ENCODE data around the gene MMP8.
"Not testable (repeated sequence)": the region's sequence is repeated elsewhere in the genome, so short reads cannot be mapped to it uniquely, and the experiment has no call there.

MMP8 gene, protein sequence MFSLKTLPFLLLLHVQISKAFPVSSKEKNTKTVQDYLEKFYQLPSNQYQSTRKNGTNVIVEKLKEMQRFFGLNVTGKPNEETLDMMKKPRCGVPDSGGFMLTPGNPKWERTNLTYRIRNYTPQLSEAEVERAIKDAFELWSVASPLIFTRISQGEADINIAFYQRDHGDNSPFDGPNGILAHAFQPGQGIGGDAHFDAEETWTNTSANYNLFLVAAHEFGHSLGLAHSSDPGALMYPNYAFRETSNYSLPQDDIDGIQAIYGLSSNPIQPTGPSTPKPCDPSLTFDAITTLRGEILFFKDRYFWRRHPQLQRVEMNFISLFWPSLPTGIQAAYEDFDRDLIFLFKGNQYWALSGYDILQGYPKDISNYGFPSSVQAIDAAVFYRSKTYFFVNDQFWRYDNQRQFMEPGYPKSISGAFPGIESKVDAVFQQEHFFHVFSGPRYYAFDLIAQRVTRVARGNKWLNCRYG

DNA sequence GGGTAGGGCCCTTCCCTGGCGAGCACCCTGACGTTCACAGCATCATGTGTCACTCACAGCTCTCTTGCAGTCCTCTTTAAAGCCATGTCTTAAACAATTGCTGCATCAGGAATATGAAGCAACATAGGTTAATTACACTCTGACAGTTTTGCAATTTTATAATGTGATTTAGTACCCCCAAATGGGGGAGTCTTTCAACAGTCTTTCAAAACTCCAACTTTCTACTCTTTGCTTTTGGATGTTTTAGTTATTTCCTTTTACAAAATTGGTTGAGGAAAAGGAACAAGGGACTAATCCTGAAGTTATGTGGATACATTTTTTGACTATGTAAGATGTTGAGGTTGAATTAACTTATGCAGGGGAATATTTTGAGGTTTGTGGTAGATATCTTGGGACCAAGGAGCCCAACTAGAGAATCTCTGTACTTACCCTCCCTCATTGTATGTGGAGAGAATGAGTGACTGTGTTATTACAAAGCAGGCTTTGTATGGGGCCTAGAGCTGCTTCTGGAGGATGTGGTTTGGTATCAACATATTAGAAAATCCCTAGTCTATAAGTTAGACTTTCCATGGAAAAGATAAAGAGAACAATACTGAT is at the start of gene MMP8:
Gene MMP8, minus strand, starts transcription at position 51 of the 597 bp plus-strand sequence. CDS start 99 bp downstream, outside the sequence.
- DNase-seq (ENCODE audit: low read depth), result no peak

DNA sequence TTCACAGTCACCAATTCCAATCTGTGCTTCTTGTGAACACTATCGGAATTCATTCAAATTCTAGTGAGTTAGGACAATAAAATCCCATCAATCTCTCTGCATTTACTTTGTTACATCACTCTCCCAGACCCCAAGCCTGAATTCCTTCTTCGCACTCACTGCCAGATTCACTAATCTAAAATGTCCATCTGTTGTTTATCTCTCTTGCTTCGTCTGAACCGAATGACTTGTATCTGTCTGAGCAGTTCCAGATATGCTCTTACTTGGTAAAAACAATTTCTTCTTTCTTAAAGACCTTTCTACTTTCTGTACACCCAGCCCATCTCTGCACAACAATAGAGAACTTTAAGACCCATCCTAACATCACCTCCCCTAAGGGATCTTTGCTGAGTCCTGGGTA is 48.6 kb upstream of the MMP8 start:
- no peak for DNase-seq (ENCODE audit: low read depth)

- DNase-seq (ENCODE audit: low read depth), result no peak
Measured at GRCh38 chr11:102771351-102771750, 46.6 kb upstream of the MMP8 start.

DNA sequence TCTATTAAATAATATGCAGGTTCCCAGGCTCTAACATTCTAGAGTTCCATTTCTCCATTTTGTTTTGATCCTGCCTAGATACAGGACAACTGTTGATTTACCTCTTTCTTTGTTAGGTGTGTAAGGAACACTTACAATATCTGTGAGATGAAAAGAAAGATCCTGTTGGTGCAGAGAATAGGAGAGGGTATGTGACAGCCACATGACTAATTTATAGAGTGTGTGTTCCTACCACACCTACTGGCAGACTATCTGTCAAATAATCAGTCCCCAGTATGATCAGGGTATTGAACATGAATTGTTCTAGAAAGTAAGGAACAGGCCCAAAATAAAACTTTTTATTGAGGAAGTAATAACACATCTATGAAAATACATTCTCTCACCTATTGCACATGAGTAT is 45.4 kb upstream of the MMP8 start:
- no peak for DNase-seq (ENCODE audit: low read depth)

- no peak for DNase-seq (ENCODE audit: low read depth)
Measured at GRCh38 chr11:102767800-102768199, 43.0 kb upstream of the MMP8 start.

GRCh38 chr11:102763440-102763839 is 38.7 kb upstream of the MMP8 start:
- no peak for DNase-seq (ENCODE audit: low read depth)

- DNase-seq (ENCODE audit: low read depth), result no peak
Measured at GRCh38 chr11:102762361-102762767, 37.6 kb upstream of the MMP8 start.

DNA sequence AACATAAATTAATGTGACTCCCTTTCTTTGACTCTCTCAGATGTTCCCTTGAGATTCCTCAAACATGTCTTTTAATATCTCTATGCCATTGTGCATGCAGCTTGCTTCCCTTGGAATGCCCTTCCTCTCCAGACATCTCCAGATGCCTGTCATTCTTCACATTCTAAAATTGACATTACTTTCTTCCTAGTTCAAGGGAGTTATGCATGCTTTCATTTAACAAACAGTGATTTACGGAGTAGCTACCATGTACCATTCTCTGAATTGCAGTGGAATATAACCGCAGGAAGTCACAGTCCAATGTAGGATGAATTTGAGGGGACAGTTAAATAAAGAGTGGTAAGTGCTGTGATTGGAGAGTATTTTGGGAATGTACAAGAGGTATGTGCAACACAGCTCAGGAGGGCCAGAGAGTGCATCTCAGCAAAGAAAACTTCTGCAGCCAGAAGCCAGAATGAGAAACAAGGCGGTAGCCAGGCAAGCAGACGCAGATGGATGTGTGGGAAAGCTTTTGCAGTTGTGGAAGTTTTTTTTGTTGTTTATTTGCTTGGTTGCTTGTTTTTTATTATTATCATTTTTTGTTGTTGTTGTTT is 37.0 kb upstream of the MMP8 start:
- DNase-seq (ENCODE audit: low read depth), result no peak

DNA sequence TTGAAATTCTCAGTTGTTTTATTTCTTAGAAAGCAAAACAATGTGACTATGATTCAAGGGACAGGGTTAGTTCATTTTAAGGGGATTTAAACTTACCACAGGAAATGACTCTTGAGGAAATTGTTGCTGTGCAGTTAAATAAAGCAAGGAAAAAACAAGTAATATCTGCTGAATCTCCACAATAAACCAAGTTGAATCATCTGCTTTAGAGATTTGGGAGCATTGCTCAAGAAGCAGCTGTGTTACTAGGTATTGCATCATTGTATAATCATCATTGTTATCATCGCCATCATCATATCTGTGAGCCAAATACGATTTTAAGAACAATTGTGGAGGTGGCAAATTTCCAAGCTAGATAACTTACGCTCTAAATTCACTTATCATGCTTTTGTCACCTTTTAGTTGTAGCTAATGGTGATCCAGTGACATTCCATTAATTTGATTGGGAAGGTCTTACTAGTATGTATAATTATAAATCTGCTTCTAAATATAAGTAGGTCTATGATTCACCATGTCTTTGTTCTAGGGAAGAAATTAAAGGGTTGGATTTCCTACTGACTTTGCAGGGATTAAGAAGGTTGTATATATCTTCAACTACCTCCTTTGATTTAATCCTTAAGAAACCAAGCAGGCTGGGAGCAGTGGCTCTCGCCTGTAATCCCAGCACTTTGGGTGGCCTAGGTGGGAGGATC is 35.7 kb upstream of the MMP8 start:
- no peak for DNase-seq (ENCODE audit: low read depth)

DNA sequence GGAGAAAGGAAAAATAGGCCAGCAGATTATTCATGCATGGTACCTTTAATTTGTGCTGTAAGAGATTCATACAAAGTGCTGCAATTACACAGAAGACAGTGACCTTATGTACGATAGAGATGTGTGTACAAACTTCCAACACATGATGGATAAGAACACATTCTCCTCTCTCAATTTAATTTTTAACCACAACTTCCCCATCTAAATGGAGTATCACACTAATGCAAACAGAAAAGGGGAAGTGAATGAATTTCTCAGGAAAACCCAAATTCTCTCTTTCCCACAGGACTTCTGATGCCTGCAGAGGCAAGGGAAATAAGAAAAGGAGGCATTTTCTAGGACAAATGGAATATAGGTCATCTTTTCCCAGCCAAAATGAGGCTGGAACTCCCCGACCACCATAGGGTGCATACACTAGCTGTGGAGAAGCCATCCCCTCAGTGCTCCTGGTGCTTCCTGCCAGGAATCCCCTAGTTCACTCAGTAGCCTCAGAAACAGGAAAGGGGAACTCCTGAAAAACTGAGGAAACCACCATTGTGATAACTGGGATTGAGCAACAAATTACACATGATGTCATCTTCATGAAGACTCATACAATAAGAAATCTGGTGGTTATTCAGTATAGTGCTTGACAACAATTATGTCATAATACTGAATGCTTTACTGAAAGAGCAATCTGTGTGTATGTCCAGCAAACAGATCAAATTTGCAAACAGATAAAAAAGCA is 33.2 kb upstream of the MMP8 start:
- no peak for DNase-seq (ENCODE audit: low read depth)

GRCh38 chr11:102753267-102753666 is 28.5 kb upstream of the MMP8 start:
- DNase-seq (ENCODE audit: low read depth), result no peak

- no peak for DNase-seq (ENCODE audit: low read depth)
Measured at GRCh38 chr11:102751673-102752072, 26.9 kb upstream of the MMP8 start.

GRCh38 chr11:102749101-102749722 is 24.5 kb upstream of the MMP8 start:
- no peak for DNase-seq (ENCODE audit: low read depth)

DNA sequence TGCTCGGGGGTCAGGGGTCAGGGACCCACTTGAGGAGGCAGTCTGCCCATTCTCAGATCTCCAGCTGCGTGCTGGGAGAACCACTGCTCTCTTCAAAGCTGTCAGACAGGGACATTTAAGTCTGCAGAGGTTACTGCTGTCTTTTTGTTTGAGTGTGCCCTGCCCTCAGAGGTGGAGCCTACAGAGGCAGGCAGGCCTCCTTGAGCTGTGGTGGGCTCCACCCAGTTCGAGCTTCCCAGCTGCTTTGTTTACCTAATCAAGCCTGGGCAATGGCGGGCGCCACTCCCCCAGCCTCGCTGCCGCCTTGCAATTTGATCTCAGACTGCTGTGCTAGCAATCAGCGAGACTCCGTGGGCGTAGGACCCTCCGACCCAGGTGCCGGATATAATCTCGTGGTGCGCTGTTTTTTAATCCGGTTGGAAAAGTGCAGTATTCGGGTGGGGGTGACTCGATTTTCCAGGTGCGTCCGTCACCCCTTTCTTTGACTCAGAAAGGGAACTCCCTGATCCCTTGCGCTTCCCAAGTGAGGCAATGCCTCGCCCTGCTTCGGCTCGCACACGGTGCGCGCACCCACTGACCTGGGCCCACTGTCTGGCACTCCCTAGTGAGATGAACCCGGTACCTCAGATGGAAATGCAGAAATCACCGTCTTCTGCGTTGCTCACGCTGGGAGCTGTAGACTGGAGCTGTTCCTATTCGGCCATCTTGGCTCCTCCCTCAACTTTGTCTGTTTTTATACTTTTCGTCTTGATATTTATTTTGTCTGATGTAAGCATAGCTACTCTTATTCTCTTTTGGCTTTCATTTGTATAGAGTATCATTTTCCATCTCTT is 22.2 kb upstream of the MMP8 start:
- DNase-seq (ENCODE audit: low read depth), result not testable (repeated sequence)

DNA sequence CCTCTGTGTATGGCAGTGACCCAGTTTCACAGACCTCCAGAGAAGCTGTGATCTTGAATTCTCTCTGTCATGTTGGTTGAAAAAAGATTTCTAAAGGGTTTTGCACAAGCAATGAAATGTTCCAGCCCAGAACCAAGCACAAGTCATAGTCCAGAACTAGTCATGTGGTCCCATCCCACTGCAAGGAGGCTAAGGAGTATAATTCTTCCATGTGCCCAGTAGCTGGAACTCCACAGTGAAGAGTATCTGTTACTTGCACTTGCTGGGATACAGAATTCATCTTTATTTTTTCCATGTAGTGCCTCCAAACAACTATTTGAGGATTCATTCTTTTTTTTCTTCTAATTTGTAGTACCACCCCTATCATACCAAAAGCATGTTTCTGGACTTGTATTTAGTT is 9.9 kb upstream of the MMP8 start:
- DNase-seq (ENCODE audit: low read depth), result no peak

- DNase-seq (ENCODE audit: low read depth), result no peak
Measured at GRCh38 chr11:102733232-102733875, 8.6 kb upstream of the MMP8 start.

DNA sequence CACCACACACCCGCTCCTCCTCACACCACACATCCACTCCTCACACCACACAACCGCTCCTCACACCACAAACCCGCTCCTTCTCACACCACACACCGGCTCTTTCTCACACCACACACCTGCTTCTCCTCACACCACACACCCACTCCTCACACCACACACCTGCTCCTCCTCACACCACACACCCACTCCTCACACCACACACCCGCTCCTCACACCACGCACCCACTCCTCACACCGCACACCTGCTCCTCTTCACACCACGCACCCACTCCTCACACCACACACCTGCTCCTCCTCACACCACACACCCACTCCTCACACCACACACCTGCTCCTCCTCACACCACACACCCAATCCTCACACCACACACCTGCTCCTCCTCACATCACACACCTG is 6.2 kb upstream of the MMP8 start:
- not testable (repeated sequence) for DNase-seq (ENCODE audit: low read depth)

DNA sequence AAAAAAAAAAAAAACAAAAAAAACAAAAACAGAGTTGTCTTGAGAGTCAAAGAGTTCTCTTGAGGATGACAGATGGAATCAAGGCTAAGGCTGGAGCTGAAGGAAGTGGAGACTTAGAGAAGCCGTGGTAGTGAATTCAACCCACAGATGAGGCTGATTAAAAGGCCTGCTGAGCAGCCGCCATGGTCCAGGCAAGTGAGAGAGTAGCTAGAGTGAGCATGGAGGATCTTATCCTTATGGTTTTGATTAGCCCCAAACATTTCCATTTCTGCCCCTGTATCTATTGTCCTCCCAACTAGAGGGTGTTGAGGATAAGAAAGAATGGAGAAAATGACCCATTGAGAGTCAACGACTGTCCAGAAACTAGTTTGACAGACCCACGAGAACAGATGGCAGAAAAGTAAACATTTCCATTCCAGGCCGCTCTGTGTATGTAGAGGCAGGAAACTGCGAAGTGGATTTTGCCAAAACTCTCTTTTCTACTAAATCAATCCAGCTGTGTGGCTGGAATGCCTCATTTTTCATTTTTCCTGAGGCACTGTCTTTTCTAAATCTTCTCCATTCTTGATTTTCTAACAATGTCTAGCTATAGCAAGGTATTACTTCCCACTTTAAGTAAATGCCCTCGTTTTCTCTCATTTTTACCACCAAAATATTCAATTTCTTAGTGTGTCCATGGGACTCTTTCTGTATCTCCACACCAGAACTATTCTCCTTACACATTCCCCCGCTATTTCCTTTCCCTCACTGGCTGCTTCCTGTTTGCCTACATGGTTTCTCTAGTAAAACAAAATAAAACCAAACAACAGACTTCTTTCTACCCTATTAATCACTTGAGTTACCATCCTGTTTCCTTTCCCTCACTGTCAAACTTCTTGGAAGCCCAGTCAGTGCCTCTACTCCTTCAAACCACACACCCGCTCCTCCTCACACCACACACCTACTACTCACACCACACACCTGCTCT is 5.4 kb upstream of the MMP8 start:
- no peak for DNase-seq (ENCODE audit: low read depth)

GRCh38 chr11:102727890-102728289 is 3.1 kb upstream of the MMP8 start:
- DNase-seq (ENCODE audit: low read depth), result no peak
